HepG2 (cell line): ENCODE results near the gene TMEM184B. TPM values are rescaled to one million over a fixed set of nuclear protein-coding genes. Genes with fewer than 3 reads are reported as not detected.

Experiments used
- ATAC-seq: fragments of 200-7000 bp; cut with Tn5 transposase; 3 replicates; pipeline ENCODE4 v1.9.1; 2020; ENCODE audit warnings: mild to moderate bottlenecking, moderate library complexity
- BruUV-seq: library from RNA; stranded (reverse); fragments of 400-500 nt; replicated peaks from 2 replicates; lab custom pipeline; 2021; lab: Mats Ljungman, UMichigan
- CTCF ChIA-PET: fragments of 300-600 bp; formaldehyde crosslinking; extraction: SDS; loops from one replicate; lab custom pipeline; 2021; ENCODE audit warnings: low total read pairs, inconsistent platforms, low intra/inter-chr PET ratio; lab: Yijun Ruan, JAX
- POLR2A ChIA-PET: fragments of 350-600 bp; sonication (Branson Sonifier 250); formaldehyde crosslinking; loops from one replicate; lab custom pipeline; 2020; ENCODE audit warnings: antibody characterized with exemption, inconsistent platforms; lab: Yijun Ruan, JAX
- DNase-seq: peaks from one replicate; pipeline ENCODE4 v3.0.0-alpha.2; 2015; ENCODE audit warnings: low spot score
- FAIRE-seq: peaks from 3 replicates; lab custom pipeline; 2011; peaks lifted over from hg19 to GRCh38; lab: Jason Lieb, UNC
- H2AFZ ChIP-seq: one replicate; pipeline ENCODE4 v1.6.1; 2011; ENCODE audit warnings: low read length, inconsistent platforms
- H3K27ac ChIP-seq: fragments of 300-600 bp; 3 replicates; pipeline ENCODE4 v1.8.0; 2011; ENCODE audit warnings: mixed run types, mild to moderate bottlenecking, mixed read lengths, low read length, inconsistent platforms; ENCODE audit not compliant: insufficient read depth; ENCODE audit errors: extremely low read length
- H3K27me3 ChIP-seq, 2 experiments: fragments of 200-600 bp in 1 of 2; 2 replicates in 1 of 2; 3 replicates in 1 of 2; pipeline versions ENCODE4 v1.6.0 to v1.8.0; 2011; ENCODE audit warnings: low read length in 2 of 2, mild to moderate bottlenecking in 2 of 2, moderate library complexity in 2 of 2, inconsistent platforms in 1 of 2; ENCODE audit not compliant: insufficient read depth in 2 of 2, control insufficient read depth in 1 of 2
- H3K36me3 ChIP-seq, 2 experiments: fragments of 200-600 bp in 1 of 2; replicated peaks in 1 of 2; 2 replicates in 1 of 2; 3 replicates in 1 of 2; pipeline versions ENCODE4 v1.5.1 to v1.8.0; 2011; ENCODE audit warnings: low read length in 2 of 2, inconsistent platforms in 1 of 2; ENCODE audit not compliant: insufficient read depth in 2 of 2, control insufficient read depth in 1 of 2
- H3K4me1 ChIP-seq: 2 replicates; pipeline ENCODE4 v1.5.1; 2012; ENCODE audit warnings: low read length, inconsistent platforms; ENCODE audit not compliant: insufficient read depth
- H3K4me2 ChIP-seq: 2 replicates; pipeline ENCODE4 v1.6.0; 2011; ENCODE audit warnings: low read depth, low read length, inconsistent platforms
- H3K4me3 ChIP-seq, 3 experiments: fragments of 200-600 bp in 1 of 3; sonication (generic), shearing (Covaris generic) in 1 of 3; replicated peaks in 1 of 3; 2 replicates each; pipeline ENCODE4 v1.5.1; 2011 to 2016; ENCODE audit warnings: low read length in 3 of 3, inconsistent platforms in 2 of 3, low read depth in 2 of 3, mild to moderate bottlenecking in 2 of 3, control low read depth in 1 of 3, mixed read lengths in 1 of 3; ENCODE audit not compliant: insufficient read depth in 1 of 3
- H3K79me2 ChIP-seq: one replicate; pipeline ENCODE4 v1.6.1; 2011; ENCODE audit warnings: low read length, inconsistent platforms; ENCODE audit not compliant: insufficient read depth
- H3K9ac ChIP-seq: 2 replicates; pipeline ENCODE4 v1.6.0; 2011; ENCODE audit warnings: mild to moderate bottlenecking, low read depth, low read length, inconsistent platforms; ENCODE audit not compliant: insufficient read depth
- H3K9me3 ChIP-seq: 2 replicates; pipeline ENCODE4 v1.5.1; 2012; ENCODE audit warnings: mild to moderate bottlenecking, low read length
- H4K20me1 ChIP-seq: 2 replicates; pipeline ENCODE4 v1.6.0; 2011; ENCODE audit warnings: inconsistent platforms, mild to moderate bottlenecking, low read length, moderate library complexity; ENCODE audit not compliant: insufficient read depth
- AGO1 ChIP-seq: fragments of 200-400 bp; formaldehyde crosslinking; IDR thresholded peaks from 2 replicates; pipeline ENCODE4 v1.6.1; 2017; ENCODE audit warnings: mild to moderate bottlenecking, low read depth, low read length, moderate library complexity; ENCODE audit not compliant: poor library complexity, severe bottlenecking
- HNF1B ChIP-seq: sonication (generic); formaldehyde crosslinking; IDR thresholded peaks from 2 replicates; pipeline ENCODE4 v1.5.1; 2020; ENCODE audit warnings: mild to moderate bottlenecking, moderate library complexity, missing genetic modification reagents
- ZFP1 ChIP-seq: IDR thresholded peaks from 2 replicates; pipeline ENCODE4 v1.6.1; 2016
- ZNF709 ChIP-seq: sonication (generic); formaldehyde crosslinking; IDR thresholded peaks from 2 replicates; pipeline ENCODE4 v1.5.0; 2020; ENCODE audit warnings: mild to moderate bottlenecking, missing genetic modification reagents
- ZNF768 ChIP-seq: sonication (generic); formaldehyde crosslinking; IDR thresholded peaks from 2 replicates; pipeline ENCODE4 v1.4.0; 2020; ENCODE audit warnings: missing genetic modification reagents
- ZSCAN21 ChIP-seq: sonication (generic); formaldehyde crosslinking; IDR thresholded peaks from 2 replicates; pipeline ENCODE4 v1.8.0; 2022; ENCODE audit warnings: mild to moderate bottlenecking, missing genetic modification reagents, moderate library complexity, borderline replicate concordance
- WGBS: methylation state at CpG from one replicate; pipeline ENCODE4 v1.1.6; 2017; ENCODE audit warnings: low lambda C conversion rate; 5-methylcytosine and 5-hydroxymethylcytosine counted together
- in situ Hi-C: cut with HindIII; loops from 2 replicates; pipeline ENCODE4 v1.10.0; 2017; ENCODE audit warnings: low pct_unique_long_range_greater_than_20kb; ENCODE audit not compliant: extremely low pct_ligation_motif_present
- intact Hi-C: fragments of 100-400 bp; cut with micrococcal nuclease; formaldehyde crosslinking; loops from one replicate; pipeline ENCODE4 v1.10.0; 2022; ENCODE audit not compliant: unreplicated experiment
- polyA plus RNA-seq, 8 experiments: library from polyadenylated mRNA; depleted of rRNA in 3 of 8; stranded (reverse) in 7 of 8; unstranded in 1 of 8; fragments of >200 nt; fragmentation: Illumina TruSeq in 4 of 8; extraction: Trizol in 4 of 8; gene quantifications; 2 replicates each; pipeline versions ENCODE4 v1.2.1 to v1.2.3, GENCODE V29; 2011 to 2016; ENCODE audit warnings: low read depth in 4 of 8, missing spikeins in 1 of 8, mixed read lengths in 1 of 8; ENCODE audit not compliant: insufficient read depth in 1 of 8
- total RNA-seq, 5 experiments: library from RNA; depleted of rRNA; stranded (reverse); fragments of >200 nt; fragmentation: Illumina TruSeq; extraction: Trizol; gene quantifications; 2 replicates each; pipeline ENCODE4 v1.2.3, GENCODE V29; 2016; ENCODE audit warnings: low read depth in 1 of 5

Gene TMEM184B
- total and polyA plus RNA-seq, 2 of the 13 experiments (the other 11 are each of a cell fraction or from before 2014, with no cell fraction given), result 15.9 to 16.0 TPM

DNA sequence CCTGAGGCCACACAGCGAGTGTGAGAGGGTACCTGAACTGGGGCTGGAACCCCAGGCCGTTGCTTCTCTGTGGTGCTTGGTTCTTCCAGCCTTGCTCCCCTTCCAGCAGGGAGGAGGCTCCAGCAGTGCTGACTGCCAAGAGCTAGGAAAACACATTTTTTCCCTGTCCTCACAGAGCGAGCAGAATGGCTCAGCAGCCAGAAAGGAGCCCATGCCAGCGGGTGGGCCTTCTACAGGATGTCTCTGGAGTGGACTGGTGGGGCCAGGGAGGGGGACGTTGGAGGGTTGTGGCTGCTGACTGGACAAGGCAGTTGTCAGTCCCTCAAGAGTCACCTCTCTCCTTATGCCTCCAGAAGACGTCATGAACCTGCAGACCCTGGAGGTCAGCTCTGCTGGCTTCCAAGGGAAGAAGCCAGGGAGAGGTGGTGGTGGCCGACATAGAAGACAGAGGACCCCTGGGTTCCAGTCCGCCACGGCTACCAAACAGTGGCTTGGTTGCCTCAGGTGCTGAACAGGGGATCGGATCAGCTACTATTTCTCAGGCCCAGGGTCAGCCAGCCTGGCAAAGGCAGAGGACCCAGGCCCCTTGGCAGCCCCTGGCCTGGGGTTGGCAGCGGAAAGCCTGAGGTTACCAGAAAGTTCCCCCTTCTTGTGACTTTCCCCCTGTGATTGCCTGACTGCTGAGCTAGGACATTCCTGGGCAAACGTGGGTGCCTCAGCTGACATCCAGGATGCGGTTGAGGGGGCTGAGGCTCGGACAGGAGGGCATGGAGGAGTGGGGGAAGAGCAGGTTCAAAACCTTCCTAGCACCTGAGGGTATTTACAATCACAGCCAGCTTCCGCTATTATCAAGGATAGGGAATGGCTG, 67.3 kb downstream of the TMEM184B start:
- no peak for DNase-seq

DNA sequence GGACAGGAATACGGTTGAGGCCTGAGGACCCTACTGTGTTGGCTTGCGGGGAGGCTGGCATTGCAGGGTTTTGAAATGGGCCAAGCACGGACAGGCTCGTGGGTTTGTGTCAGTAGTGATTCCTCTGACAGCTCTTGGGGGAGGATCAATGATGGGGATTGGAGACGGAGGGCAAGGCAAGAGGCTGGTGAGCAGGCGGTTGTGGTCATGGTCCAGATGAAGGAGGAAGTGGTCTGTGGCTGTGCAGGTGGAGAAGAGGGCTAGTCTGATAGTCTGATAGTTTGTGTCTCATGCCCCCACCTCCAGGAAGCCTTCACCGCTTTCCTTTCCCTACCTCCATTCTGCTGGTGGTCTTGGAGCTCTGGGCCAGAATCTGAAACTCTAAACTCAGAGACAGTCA, 68.0 kb downstream of the TMEM184B start:
- H3K4me3 ChIP-seq, result no peak overlapping the region
- no peak for ATAC-seq
- peaks cover 58% of the 10 kb centered on the region for H4K20me1 ChIP-seq
- in situ Hi-C loops (loop anchor here (10.0 kb wide), 1 partner anchor 90 kb away; the partner anchor contains the start of gene BAIAP2L2), intact Hi-C loops (loop anchor here (5.0 kb wide), 1 partner anchor 92 kb away; the partner anchor contains the start of gene BAIAP2L2)
- WGBS, result 91% methylated on average over 7 of the region's 7 CpGs
- no peak overlapping the region for H2AFZ ChIP-seq
- no TSS peak for BruUV-seq
- peaks cover 11 to 13% of the 10 kb centered on the region in 2 experiments for H3K36me3 ChIP-seq
- H3K27me3 ChIP-seq, result no peaks in the 10 kb centered on the region
- ChIA-PET POLR2A (interaction anchor here (2.1 kb wide), 1 partner anchor 13 kb away, joined by 10 read pairs; no protein-coding TSS in a partner anchor), CTCF (no interaction called here)
- H3K9me3 ChIP-seq, result no peaks in the 10 kb centered on the region
- no peak for FAIRE-seq
- H3K4me1 ChIP-seq, result peaks cover 38% of the 10 kb centered on the region
- H3K9ac ChIP-seq, result no peak overlapping the region
- no peak for DNase-seq
- TF ChIP-seq ZFP1 (no peak), HNF1B (CRISPR knock-in tag) (0 out of 2 replicates have a peak, but pooled peaks have one; percentile 3)
- no peak overlapping the region for H3K27ac ChIP-seq
- H3K4me2 ChIP-seq, result peak overlapping the region; percentile 87; the same call in 1 of the 2 replicates
- peaks cover 64% of the 10 kb centered on the region for H3K79me2 ChIP-seq

More for the DNA sequence above, 67.3 kb downstream of the TMEM184B start:
- no TSS peak for BruUV-seq
- intact Hi-C loops (no loop called here), in situ Hi-C loops (loop anchor here (10.0 kb wide), 1 partner anchor 91 kb away; the partner anchor contains the start of gene BAIAP2L2)
- H3K9me3 ChIP-seq, result no peaks in the 10 kb centered on the region
- H3K27me3 ChIP-seq, result no peaks in the 10 kb centered on the region
- peak overlapping the region; percentile 87; the same call in 1 of the 2 replicates for H3K4me2 ChIP-seq
- H3K27ac ChIP-seq, result no peak overlapping the region
- H3K79me2 ChIP-seq, result peaks cover 70% of the 10 kb centered on the region
- no peak overlapping the region for H3K4me3 ChIP-seq
- H4K20me1 ChIP-seq, result peaks cover 65% of the 10 kb centered on the region
- 91% methylated on average over 7 of the region's 15 CpGs for WGBS
- H2AFZ ChIP-seq, result no peak overlapping the region
- CTCF ChIA-PET, result no interaction called here
- POLR2A ChIA-PET, result no interaction called here
- ATAC-seq (no peak), FAIRE-seq (no peak)
- TF ChIP-seq ZNF709 (no peak), ZSCAN21 (CRISPR knock-in tag) (no peak), AGO1 (peak; percentile 23), ZNF768 (peak; percentile 54; the same call in 1 of the 2 replicates)
- H3K36me3 ChIP-seq, result peaks cover 11 to 13% of the 10 kb centered on the region in 2 experiments
- H3K9ac ChIP-seq, result no peak overlapping the region
- H3K4me1 ChIP-seq, result peaks cover 37% of the 10 kb centered on the region
